Erythroblast (primary cell): ENCODE measurements around the gene FREM1.

Experiments
- DNase-seq, 2 experiments: peaks; one replicate each; lab custom pipeline; 2025; lab: John Stamatoyannopoulos, UW
- GATA1 ChIP-seq: IDR thresholded peaks from 2 replicates; pipeline ENCODE4 v1.6.1; 2011; ENCODE audit warnings: low read depth, mild to moderate bottlenecking, control low read depth, low read length, moderate library complexity
- POLR2A ChIP-seq: IDR thresholded peaks from 2 replicates; pipeline ENCODE4 v1.6.1; 2011; ENCODE audit warnings: mild to moderate bottlenecking, low read length

Gene FREM1

GRCh38 chr9:14909961-14910805 lies at the start of gene FREM1:
Gene FREM1 (minus strand): TSS chr9:14910428. CDS start chr9:14868977, 41,451 bp downstream.
- TF ChIP-seq GATA1, result no peak
- DNase-seq, result peak; percentile 15 to 23

GRCh38 chr9:14958989-14959388 lies 48.8 kb upstream of the FREM1 start:
- no peak for DNase-seq
- TF ChIP-seq GATA1, result no peak
- no peak for TF ChIP-seq POLR2A

GRCh38 chr9:14957109-14957508 lies 46.9 kb upstream of the FREM1 start:
- TF ChIP-seq GATA1, result no peak
- TF ChIP-seq POLR2A, result no peak
- no peak for DNase-seq

GRCh38 chr9:14956208-14956607 lies 46.0 kb upstream of the FREM1 start:
- no peak for DNase-seq
- TF ChIP-seq POLR2A (no peak), GATA1 (no peak)

- DNase-seq, result no peak
- no peak for TF ChIP-seq GATA1
- TF ChIP-seq POLR2A, result no peak
Measured at GRCh38 chr9:14945351-14945750, 35.1 kb upstream of the FREM1 start.

GRCh38 chr9:14941501-14942405 lies 31.5 kb upstream of the FREM1 start:
- no peak for DNase-seq
- TF ChIP-seq GATA1 (no peak), POLR2A (no peak)

GRCh38 chr9:14939378-14939777 lies 29.1 kb upstream of the FREM1 start:
- DNase-seq, result no peak

GRCh38 chr9:14937216-14937615 lies 27.0 kb upstream of the FREM1 start:
- no peak for TF ChIP-seq POLR2A
- TF ChIP-seq GATA1, result no peak
- no peak for DNase-seq

More at GRCh38 chr9:14939378-14939777, 29.1 kb upstream of the FREM1 start:
- TF ChIP-seq POLR2A (no peak), GATA1 (no peak)

GRCh38 chr9:14936491-14936890 lies 26.3 kb upstream of the FREM1 start:
- TF ChIP-seq GATA1 (no peak), POLR2A (no peak)
- DNase-seq, result no peak

GRCh38 chr9:14935964-14936363 lies 25.7 kb upstream of the FREM1 start:
- DNase-seq, result no peak
- TF ChIP-seq GATA1 (no peak), POLR2A (no peak)

- TF ChIP-seq GATA1, result no peak
- TF ChIP-seq POLR2A, result no peak
- DNase-seq, result no peak
Measured at GRCh38 chr9:14935106-14935751, 25.0 kb upstream of the FREM1 start.

- TF ChIP-seq GATA1 (no peak), POLR2A (no peak)
- DNase-seq, result no peak
Measured at GRCh38 chr9:14932641-14933040, 22.4 kb upstream of the FREM1 start.

- TF ChIP-seq GATA1, result no peak
- TF ChIP-seq POLR2A, result no peak
- no peak for DNase-seq
Measured at GRCh38 chr9:14932231-14932630, 22.0 kb upstream of the FREM1 start.
